ENCODE results near the gene ITGA1.
A peak's percentile ranks its signal among the peaks of the same experiment; 100 is the strongest.

ITGA1 gene

DNA sequence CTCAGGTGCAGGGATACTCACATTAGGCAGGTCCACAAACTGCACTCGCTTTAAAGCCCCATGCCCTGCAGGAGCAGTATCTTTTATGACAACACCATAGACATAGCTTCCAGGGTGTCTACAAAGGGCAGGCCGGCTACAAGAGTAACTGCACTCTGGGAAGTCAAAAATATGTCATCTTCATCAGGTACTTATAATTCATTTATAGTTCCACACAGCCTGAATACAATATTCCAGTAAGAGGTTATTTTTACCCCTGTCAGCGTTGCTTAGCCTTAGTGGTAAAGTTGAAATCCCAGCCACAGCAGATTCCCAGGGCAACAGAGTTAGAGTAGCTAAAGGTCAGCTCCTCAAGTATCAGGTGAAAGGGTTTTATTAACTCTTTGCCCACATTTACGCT, 119.1 kb downstream of the ITGA1 start:
- DNase-seq (ENCODE audit: insufficient read length, low spot score) = no peak
- TF ChIP-seq POLR2A (IDR thresholded peaks at IDR 0.05; ENCODE audit: low read depth, low read length) = no peak
- FAIRE-seq = no peak

DNA sequence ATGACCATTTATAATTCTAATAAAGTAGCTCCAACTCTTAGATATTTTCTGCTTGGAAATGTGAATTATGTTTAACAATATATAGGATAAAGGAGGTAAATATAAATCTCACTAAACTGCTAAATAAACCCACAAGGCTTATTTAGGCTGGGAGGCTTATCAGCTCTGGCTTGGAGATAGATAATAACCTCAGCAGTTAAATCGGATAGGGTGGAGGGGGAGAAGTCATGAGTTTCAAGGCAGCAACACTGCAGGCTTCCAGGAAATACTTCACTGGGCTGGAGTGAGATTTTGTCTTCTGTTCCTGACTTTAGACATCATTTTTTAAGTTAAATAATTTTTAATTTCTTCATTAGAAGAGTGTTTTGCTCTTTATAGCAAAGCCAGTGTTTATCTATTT, 121.5 kb downstream of the ITGA1 start:
- TF ChIP-seq POLR2A (IDR thresholded peaks at IDR 0.05; ENCODE audit: low read depth, low read length) = no peak
- FAIRE-seq = no peak
- DNase-seq (ENCODE audit: insufficient read length, low spot score) = no peak

DNA sequence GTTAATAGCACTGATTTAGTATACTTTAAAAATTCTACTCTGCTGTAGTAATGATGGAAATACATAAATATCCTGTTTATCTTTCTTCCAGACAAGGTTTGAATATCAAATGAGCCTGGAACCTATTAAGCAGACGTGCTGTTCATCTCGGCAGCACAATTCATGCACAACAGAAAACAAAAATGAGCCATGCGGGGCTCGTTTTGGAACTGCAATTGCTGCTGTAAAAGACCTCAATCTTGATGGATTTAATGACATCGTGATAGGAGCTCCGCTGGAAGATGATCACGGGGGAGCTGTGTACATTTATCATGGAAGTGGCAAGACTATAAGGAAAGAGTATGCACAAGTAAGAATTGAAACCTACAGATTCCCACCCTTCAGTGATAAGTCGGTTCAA, 122.4 kb downstream of the ITGA1 start:
- DNase-seq (ENCODE audit: insufficient read length, low spot score) = no peak
- no peak for FAIRE-seq
- TF ChIP-seq POLR2A (IDR thresholded peaks at IDR 0.05; ENCODE audit: low read depth, low read length) = no peak

DNA sequence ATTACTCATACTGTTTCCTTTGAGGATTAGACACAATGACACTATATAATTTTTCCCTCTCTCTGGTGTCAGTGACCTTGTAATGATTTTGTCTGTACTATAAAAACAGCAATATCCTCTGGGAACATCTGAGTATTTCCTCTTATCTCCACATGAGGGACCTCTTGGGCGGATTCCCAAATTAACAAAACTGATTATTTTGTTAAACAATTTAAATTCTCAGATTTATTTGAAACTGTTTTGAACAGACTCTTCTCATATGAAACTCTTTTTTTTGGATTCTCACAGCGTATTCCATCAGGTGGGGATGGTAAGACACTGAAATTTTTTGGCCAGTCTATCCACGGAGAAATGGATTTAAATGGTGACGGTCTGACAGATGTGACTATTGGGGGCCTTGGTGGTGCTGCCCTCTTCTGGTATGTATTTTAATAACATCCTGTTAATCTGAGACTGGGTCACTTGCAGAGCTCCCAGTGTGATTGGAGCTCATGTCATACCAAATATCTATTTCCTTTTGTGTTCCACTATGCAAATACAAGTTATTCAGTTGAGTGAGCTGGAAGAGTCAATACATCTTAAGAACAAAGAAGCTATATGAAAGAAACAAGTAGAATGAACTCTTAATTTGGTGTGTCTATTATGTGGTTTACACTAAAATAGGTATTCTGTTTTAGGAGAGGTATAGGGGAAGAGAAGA, 127.6 kb downstream of the ITGA1 start:
- DNase-seq (ENCODE audit: insufficient read length, low spot score) (peak; percentile 11), FAIRE-seq (peak; percentile 79)
- TF ChIP-seq POLR2A (IDR thresholded peaks at IDR 0.05; ENCODE audit: low read depth, low read length) = no peak

DNA sequence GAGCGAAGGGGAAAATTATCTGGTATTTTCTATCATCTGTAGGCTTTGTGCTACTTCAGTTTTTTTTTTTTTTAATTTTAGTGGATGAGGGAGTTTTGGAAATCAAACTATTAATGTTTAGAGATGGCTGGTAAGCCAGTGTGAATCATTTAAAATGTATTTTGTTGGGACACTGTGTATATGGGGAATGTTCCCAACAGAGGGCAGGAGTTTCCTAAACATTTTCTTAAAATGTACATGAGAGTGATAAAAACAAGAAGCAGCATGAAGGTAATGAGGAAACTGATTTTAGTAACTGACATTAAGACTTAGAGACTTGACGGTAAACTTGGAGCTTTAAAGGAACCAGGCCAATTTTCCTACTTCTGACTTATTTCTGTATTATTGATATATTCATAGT, 133.2 kb downstream of the ITGA1 start:
- TF ChIP-seq POLR2A (IDR thresholded peaks at IDR 0.05; ENCODE audit: low read depth, low read length) = no peak
- DNase-seq (ENCODE audit: insufficient read length, low spot score) (no peak), FAIRE-seq (peak; percentile 23)

DNA sequence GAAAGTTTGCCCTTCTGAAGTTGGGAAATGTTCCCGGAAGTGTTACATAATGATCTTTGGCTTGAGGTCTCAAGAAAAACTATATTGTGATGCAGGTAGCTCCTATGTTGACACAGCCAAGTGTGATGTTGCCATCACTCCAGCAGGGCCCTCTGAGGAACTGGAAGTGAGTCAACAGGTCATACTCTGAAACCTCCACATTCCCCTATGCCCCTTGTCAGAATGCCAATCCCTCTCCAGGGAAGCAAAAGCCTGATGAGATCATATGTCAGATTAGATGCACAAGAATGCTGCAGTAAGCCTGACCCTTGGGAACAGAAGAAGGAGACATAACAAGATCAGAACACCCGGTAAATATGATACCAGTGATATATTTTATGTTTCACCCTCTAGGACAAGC, 134.7 kb downstream of the ITGA1 start:
- TF ChIP-seq POLR2A (IDR thresholded peaks at IDR 0.05; ENCODE audit: low read depth, low read length) = no peak
- DNase-seq (ENCODE audit: insufficient read length, low spot score) = peak; percentile 30
- peak; percentile 95 for FAIRE-seq

DNA sequence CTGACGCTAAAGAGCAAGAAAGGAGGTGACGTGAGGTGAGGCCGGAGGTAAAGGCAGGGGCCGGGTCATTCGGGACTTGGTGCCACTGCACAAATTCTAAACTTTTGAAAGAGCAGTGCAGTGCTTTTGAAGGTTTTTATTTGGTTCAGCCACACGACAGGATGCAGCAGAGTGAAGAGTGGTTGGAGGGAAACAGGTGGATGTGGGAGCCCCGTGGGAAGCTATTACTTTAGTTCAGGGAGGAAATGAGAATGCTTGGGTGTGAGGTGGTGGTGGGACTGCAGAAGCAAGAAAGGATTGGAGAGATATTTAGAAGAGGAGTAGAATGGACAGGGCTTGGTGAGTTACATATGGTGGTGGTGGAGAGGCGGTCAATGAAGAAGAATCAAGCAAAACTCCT, 136.7 kb downstream of the ITGA1 start:
- no peak for FAIRE-seq
- TF ChIP-seq POLR2A (IDR thresholded peaks at IDR 0.05; ENCODE audit: low read depth, low read length) = no peak
- DNase-seq (ENCODE audit: insufficient read length, low spot score) = no peak

DNA sequence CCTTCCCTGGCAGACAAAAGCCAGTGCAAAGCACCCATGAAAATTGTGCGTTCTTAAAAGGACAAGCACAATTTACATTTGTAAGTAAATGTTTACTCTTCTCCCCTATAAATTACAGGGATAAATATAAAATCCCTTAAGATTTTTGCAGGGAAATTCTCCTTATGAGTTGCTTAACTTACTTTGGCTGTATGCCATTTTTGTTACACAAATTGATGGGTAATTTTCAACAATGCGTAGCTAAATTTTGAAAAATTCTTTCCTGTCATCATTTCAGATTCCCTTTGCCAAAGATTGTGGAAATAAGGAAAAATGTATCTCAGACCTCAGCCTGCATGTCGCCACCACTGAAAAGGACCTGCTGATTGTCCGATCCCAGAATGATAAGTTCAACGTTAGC, 137.3 kb downstream of the ITGA1 start:
- TF ChIP-seq POLR2A (IDR thresholded peaks at IDR 0.05; ENCODE audit: low read depth, low read length) = no peak
- FAIRE-seq (no peak), DNase-seq (ENCODE audit: insufficient read length, low spot score) (no peak)

DNA sequence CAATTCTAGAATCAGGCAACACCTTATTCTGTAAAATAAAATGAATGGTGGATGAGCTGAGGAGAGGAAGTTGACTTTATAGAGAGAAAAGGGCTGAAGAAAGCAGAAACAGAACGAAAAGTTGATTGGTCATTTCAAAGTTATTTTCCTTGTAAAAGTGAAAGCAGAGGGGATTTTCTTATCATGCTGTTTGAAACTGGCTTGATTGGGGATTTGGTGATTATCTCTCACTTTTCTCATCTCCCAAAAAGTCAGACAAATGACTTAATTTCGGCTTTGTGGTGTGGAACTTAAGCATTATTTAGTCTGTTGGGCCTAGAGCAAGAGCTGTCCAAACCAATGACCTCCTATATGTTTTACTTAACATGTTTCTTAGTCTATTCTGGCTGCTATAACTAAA, 141.0 kb downstream of the ITGA1 start:
- no peak for TF ChIP-seq POLR2A (IDR thresholded peaks at IDR 0.05; ENCODE audit: low read depth, low read length)
- DNase-seq (ENCODE audit: insufficient read length, low spot score) (no peak), FAIRE-seq (no peak)

DNA sequence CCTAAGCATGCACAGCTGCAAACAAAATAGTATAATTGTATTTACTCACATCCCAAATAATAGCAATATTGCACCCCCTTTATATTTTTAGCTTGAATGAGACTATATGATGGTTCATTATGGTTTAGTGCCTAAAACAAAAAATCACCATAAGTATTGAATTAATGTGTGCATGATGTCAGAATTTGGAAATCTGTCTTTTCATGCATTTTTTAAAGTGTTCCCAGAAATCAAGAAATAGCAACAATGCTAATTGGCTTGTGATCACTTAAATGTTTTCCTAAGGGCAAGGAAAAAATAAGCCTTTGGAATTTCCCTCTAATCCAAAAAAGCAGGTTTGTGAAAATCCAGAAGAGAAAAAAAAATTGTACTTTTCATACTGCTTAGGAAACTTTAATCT, 150.5 kb downstream of the ITGA1 start:
- TF ChIP-seq POLR2A (IDR thresholded peaks at IDR 0.05; ENCODE audit: low read depth, low read length) = no peak
- FAIRE-seq (no peak), DNase-seq (ENCODE audit: insufficient read length, low spot score) (no peak)

DNA sequence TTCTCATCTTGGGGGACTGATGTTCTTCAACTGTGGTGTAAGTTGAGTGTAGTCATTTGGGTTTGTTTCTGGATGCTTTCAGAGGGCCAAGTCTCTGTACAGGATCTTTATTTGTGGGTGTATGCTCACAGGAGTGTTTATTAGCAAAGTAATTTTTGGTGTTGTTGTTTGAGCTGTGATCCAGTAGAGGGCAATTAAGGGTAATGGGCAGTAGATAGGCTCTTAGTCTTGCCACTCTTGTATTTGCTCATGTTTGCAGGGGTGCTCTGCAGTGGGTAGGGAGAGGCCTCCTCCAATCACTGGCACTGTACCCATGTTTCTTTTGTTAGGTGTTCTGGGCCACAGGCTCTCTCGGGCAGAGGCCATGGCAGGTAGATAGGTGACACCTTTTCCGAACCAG, 155.6 kb downstream of the ITGA1 start:
- no peak for TF ChIP-seq POLR2A (IDR thresholded peaks at IDR 0.05; ENCODE audit: low read depth, low read length)
- DNase-seq (ENCODE audit: insufficient read length, low spot score) (no peak), FAIRE-seq (peak; percentile 65)

DNA sequence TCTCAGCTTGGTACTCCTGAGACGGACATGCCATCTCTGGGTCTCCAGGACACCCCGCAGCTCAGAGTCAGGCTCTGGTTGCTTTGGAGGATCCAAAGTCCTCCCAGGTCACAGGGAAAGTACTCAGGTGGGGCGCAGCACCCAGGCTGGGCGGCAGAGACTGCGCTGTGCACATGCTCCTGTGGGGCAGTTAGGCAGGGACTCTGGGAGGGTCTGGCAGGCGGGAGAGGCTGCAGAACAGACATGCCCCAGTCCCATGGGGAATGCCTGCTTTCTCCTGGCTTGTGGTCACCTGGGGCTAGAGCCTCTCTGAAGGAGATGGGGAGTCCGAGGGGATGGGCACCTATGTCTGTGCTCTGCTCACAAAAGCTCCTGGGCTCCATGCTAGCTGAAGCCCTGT, 156.1 kb downstream of the ITGA1 start:
- no peak for DNase-seq (ENCODE audit: insufficient read length, low spot score)
- no peak for FAIRE-seq
- no peak for TF ChIP-seq POLR2A (IDR thresholded peaks at IDR 0.05; ENCODE audit: low read depth, low read length)

DNA sequence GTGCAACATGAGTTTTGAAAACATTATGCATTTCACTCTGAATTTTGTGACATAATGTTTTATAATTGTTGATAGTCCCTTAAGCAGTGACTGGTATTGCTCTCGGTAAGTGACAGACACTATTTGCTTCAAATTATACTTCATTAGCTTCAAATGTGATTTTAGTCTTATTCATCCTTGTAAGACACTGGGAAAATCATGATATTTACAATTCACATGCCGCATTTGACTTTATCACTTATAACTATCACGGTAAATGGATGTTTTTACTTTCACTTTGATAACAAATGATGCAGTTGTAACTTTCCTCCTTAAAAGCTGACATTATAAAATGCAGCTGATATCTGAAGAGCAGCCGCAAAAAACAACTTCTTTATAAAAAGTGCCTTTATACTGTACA, 157.3 kb downstream of the ITGA1 start:
- FAIRE-seq (peak; percentile 86), DNase-seq (ENCODE audit: insufficient read length, low spot score) (no peak)
- TF ChIP-seq POLR2A (IDR thresholded peaks at IDR 0.05; ENCODE audit: low read depth, low read length) = no peak

DNA sequence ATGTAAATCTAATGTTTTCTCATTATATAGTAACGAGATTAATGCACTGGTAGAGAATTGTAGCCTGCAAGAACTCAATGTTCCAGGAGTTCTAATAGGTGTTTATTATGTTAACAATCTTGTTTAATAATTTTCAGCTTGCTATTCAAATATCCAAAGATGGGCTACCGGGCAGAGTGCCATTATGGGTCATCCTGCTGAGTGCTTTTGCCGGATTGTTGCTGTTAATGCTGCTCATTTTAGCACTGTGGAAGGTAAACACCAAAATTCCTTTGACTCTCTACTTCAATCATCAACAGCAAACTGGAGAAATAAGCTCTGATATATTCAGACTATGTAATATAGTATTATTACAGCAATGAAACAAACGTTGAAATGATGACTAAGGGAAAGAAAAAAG, 159.5 kb downstream of the ITGA1 start:
- peak; percentile 36 for FAIRE-seq
- no peak for TF ChIP-seq POLR2A (IDR thresholded peaks at IDR 0.05; ENCODE audit: low read depth, low read length)

DNA sequence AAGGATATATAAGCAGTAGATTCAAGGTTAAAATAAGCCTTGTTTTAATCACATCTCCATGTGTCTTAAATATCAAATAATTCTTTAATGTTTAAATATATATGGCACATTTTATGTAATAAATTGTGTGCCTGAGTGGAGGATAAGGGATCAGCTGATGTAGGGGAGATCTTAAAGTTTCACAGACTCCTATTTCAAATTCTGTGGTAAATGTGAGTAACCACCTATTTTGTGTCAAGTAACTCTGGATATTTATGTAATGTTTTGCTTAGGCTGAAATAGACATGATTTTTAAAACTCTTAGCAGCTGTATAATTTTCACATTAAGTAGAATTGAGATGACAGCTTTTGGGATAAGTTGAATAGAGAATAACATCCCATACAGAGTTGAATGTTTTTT, 160.1 kb downstream of the ITGA1 start:
- no peak for DNase-seq (ENCODE audit: insufficient read length, low spot score)
- TF ChIP-seq POLR2A (IDR thresholded peaks at IDR 0.05; ENCODE audit: low read depth, low read length) = no peak
- FAIRE-seq = peak; percentile 20

More for the DNA sequence above, 159.5 kb downstream of the ITGA1 start:
- no peak for DNase-seq (ENCODE audit: insufficient read length, low spot score)
